Stimulated activated CD8-positive, alpha-beta memory T cell treated with anti-CD3 and anti-CD28 coated beads, Interleukin-15, amount 100 ng/mL, for 48 hours (primary cell): ENCODE measurements around the gene PKM.
"Not testable (repeated sequence)": the region's sequence is repeated elsewhere in the genome, so short reads cannot be mapped to it uniquely, and the experiment has no call there.

Source experiments
- DNase-seq, 2 donors: peaks; one replicate each; pipeline ENCODE4 v3.0.0-alpha.2; 2020; ENCODE audit warnings: low read depth in 2 of 2

PKM gene

DNA sequence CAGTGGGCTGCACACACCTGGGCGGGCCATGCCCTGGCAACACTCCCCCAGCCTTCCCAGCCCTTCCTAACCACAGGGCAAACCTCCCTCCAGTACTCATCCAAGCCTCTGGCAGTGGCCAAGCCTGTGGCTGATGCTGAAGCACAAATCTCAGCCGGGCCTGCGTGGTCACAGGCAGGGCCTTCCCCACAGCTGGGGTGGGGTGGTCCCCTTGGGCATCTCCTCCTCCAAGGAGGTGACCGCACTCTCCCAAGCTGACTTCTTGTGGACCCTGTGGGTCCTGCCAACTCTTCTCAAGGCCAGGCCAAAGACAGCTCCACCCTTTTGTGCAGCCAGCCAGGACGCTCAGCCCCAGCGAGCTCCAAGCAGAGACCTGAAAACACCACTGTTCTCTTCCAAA, 54.8 kb downstream of the PKM start:
- DNase-seq: no peak

- no peak for DNase-seq
Measured at GRCh38 chr15:72175186-72176044, 55.6 kb downstream of the PKM start.

DNA sequence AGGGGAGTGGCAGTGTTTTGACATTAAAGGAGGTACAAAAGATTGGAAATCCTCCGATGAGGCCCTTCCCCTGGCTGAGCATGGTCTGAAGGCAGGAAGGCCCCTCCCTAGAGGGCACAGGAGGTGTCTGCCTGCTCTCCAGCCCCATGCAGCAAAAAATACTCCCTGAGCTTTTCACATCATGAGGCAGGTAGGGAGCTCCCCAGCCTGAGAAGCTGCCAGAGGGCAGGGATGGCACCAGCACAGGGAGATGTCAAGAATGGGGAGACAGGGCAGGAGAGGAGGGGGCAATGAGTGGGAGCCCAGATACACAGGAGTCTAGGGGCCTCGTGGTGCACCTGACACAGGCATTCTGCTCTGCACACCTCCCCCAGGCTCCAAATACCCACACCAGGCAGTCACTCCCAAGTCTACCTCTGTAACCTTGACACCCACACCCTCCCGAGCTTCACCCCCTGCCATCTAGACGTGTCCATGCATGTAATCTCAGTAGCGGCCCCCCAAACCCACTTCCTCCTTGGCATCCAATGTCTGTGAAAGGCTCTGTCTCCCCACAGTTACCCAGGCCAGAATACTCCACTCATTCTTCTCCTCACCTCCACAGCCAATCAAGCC, 56.3 kb downstream of the PKM start:
- DNase-seq: no peak

DNA sequence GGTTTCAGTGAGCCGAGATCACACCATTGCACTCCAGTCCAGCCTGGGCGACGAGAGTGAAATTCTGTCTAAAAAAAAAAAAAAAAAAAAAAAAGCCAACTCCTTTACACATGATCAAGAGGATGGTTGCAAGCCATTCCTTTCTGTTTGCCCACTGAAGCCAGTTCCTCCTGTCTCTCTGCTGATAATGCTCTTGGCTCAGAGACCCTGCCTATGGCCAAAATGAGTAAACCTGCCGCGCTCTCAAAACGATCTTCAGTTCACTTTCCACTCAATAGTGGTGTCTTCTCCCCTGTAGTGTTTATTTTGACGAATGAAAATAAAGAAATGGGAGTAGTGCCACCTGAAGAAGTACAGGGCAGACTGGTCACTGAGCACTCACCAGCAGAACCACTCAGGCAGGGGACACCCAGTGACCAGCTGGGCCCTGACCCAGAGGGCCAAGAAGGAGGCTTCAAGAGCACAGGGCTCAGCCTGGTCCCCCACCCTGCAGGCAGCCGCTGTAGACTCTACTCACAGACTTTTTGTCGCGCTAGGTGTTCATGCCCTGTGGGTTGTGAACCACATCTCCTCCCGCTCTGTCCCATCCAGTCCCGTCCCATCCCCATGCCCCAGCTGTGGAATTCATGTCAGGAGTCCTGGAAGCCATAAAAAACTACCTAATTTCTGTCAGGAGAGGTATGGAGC, 57.0 kb downstream of the PKM start:
- DNase-seq: no peak

GRCh38 chr15:72173401-72173800, 57.6 kb downstream of the PKM start:
- DNase-seq: no peak

GRCh38 chr15:72172796-72173195, 58.2 kb downstream of the PKM start:
- DNase-seq: no peak

DNA sequence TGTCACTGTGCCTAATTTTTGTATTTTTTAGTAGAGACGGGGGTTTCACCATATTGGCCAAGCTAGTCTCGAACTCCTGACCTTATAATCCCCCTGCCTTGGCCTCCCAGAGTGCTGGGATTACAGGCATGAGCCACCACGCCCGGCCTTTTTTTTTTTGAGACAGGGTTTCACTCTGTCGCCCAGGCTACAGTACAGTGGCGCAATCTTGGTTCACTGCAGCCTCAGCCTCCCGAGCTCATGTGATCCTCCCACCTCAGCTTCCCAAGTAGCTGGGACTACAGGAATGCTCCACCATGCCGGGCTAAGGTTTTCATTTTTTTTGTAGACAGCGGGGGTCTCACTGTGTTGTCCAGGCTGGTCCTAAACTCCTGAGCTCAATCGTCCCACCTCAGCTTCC, 59.0 kb downstream of the PKM start:
- not testable (repeated sequence) for DNase-seq

DNA sequence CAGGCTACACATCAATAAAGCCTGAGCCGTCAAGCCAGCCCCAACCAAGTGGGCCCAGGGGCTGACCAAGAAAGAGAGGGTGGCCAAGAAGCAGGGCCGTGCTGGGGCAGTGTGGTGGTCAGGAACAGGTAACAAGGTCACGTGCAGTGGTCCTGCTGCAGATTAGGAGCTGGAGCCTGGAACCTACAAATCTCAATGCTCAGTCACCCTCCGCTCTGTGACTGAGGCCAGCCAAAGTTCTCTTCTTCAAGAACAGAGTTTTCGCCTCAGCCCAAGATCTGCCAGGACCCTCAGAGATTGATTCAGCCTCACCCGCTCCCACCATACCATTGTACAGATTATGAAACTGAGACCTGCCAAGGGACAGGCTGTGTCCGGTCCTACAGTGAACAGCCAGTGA, 60.3 kb downstream of the PKM start:
- no peak for DNase-seq

DNA sequence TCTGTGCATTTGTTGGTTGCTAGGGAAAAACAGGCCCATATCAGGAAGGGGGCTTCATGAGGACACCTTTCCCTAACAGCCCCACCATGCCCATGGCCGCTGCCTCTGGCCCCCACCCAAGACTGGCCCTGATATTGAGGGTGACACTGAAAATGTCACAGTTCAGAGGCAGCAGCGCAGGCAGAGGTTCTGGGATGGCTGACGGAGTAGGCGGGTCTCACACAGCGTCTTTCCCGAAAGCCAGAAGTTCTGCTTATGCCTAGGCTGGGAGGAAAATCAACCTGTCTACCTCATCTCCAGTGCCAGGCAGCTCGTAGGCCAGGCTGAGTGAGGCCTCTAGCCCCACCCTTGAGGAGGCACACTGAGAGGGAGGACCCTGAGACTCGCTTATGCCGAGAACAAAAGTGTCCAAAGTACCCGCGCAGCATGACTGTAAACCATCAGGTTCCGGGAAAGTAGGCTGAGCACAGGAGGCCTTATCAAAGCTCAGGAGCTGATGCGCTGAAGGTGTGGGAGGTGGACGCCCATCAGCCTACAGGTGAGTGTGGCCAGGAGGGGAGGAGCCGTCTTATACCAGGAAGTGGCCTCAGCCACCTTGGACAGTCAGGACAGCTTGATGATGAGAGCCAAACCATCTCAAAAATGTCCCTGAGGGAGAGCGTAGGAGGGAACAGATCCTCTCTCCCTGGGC, 60.9 kb downstream of the PKM start:
- DNase-seq: no peak

DNA sequence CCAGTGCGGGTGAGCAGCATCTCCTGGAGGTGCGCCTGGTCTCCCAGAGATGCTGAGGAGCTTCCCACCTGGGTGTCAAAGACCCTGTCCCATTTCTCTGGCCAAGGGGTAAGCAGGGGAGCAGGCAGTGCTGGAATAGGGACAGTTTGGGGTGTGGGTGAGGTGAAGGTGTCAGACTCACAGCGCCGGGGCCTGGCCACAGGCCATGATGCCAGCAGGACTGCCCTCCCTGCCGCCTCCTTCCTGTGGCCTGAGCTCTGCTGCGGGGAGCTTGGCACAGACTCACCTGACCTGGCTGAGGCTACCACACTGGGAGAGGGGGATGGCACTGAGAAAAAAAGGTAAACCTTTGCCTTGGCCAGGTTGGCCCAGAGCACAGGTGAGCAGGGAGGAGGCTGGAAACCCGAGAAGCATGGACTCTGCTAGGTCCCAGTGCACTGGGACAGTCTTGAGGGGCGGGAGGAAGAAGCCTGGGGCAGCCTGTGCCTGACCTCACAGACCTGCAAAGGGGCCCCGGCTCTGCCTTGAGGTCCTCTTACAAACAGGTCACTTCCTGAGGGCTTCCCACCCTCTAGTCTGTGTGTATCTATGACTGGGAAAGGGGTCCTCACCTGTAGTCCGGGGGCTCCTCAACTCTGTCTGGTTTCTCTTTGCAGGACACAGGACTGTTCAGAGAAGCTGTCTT, 61.6 kb downstream of the PKM start:
- no peak for DNase-seq

- DNase-seq: no peak
Measured at GRCh38 chr15:72168808-72169190, 62.2 kb downstream of the PKM start.

DNA sequence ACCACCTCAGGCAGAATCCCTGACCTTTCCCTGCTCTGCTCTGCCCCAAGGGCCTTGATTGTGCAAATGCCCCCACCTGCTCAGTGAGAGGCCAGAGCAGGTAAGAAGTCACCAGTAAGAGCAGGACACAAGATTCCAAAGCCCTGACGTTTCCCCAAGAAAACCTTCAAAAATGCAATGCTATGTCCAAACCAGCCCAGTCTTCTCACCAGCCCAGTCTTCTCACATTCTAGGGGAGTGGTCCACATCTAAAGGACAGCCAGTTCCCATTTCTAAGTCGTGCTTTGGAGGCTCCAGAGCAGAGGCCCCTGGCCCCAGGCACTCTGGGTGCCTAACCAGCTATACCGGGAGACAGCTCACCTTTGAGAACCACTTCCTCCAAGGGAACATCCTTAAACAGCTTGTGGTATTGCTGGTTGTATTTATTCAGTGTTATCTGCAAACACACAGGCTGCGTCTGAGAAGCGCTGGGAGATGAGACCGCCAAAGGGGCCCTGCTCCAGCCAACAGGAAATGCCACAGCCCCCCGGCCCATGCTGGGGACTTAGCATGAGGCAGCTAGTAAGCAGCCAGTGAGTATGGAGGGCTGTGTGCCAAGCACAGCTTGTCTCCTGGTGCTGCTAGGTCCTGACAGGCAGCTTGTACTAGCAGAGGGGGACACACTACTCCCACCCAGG, 62.7 kb downstream of the PKM start:
- DNase-seq: no peak

GRCh38 chr15:72167445-72167844, 63.5 kb downstream of the PKM start:
- no peak for DNase-seq

DNA sequence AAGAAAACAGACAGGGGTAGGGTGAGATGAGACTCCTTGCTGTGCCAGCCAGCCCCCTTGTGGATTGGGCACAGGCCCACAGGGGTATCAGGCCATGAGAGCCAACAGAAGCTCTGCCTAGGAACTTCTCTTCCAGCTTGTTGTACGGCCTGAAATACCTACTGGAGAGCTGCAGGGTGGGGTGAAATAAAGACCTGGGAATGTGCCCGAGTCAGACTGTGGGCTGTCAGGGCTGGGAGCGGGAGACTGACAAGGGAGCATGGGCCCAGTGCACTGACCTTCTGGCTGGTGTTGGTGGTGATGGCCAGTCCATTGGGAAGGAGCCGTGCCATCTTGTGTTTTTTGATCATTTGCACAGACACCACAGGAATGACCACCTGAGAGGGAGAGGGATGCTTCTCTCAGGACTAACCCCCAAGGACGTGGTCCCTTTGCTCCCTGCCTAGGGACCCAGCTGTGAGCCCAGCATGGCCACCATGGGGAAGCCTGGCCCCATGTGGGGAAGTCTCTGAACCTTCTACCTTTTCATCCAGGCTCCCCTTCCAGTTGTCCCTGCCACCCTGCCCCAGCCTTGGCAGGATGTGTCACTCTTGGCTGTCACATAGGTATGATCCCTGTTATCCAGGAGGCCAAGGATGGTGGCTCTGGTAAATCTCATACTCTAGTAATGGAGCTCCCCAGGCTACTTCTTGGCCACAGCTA, 64.1 kb downstream of the PKM start:
- DNase-seq: no peak

- DNase-seq: no peak
Measured at GRCh38 chr15:72163719-72164118, 67.3 kb downstream of the PKM start.

- no peak for DNase-seq
Measured at GRCh38 chr15:72162569-72162968, 68.4 kb downstream of the PKM start.

- no peak for DNase-seq
Measured at GRCh38 chr15:72161361-72162132, 69.4 kb downstream of the PKM start.

DNA sequence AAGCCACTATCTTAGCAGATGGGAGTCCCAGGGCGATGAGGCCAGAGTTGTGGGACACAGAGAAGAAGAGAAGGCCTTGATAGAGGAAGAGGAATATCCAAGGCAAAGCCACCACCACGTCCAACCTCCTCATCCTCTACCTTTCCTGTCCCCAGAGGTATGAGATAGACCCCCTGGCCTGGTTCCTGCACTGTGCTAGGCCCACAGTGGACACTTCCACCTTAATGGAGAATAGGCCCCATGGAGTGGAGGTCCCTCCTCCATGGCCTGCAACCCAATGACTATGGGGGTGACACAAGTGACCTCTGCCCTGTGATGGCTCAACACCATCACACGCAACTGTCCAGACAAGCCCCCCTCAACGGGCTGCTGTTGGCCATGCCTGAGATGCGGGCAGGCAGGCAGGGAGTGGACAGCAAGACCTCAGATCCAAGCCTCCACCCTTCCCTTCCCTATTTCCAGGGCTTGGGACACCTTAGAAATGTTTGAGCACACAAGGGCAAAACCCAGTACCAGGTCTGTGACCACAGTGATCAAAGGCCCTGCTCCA, 70.2 kb downstream of the PKM start:
- DNase-seq: no peak

DNA sequence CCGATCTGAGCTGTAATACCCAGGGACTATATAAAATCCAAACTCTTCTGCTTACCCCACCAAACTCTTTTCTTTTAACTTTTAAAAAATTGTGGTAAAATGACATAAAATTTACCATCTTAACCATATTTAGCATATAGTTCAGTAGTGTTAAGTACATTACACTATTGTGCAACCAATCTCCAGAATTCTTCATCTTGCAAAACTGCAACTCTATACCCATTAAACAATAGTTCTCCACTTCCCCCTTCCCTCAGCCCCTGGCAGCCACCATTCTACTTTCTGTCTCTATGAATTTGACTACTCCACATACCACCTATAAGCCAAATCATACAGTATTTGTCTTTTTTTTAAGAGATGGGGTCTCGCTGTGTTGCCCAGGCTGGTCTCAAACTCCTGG, 74.1 kb downstream of the PKM start:
- no peak for DNase-seq
